Measurements from ENCODE around the gene RAD51B. TPM values are rescaled to one million over a fixed set of nuclear protein-coding genes. Genes with fewer than 3 reads are reported as not detected.

The RAD51B gene
- total and polyA plus RNA-seq, 9 of the 15 experiments (the other 6 are each of a cell fraction or from before 2014, with no cell fraction given) = 8.5 to 17.3 (median 11.3) TPM

- in situ Hi-C loops (cut with MboI) (no loop called here), intact Hi-C loops (cut with micrococcal nuclease) (no loop called here)
- POLR2A ChIA-PET = interaction anchor here (0.9 to 1.1 kb wide), 2 partner anchors 11 to 28 kb away, joined by 4 to 5 read pairs; no protein-coding TSS in a partner anchor
- no peak overlapping the region for H3K27ac ChIP-seq (ENCODE audit: extremely low read depth, low read depth, low read length)
- no peak overlapping the region for H2AFZ ChIP-seq (ENCODE audit: low read depth, low read length)
- DNase-seq (ENCODE audit: extremely low read depth in 1 of 4, low spot score in 3 of 4) (no peak), FAIRE-seq (peak; percentile 35), ATAC-seq (no peak; the same call in 2 of the 3 replicates)
- BruUV-seq (replicated peaks) = no TSS peak
- no peak overlapping the region for H3K4me2 ChIP-seq (ENCODE audit: insufficient read depth, low read length)
- H3K36me3 ChIP-seq (ENCODE audit: control insufficient read depth, insufficient read depth, low read length) = no peaks in the 10 kb centered on the region
- H3K79me2 ChIP-seq (ENCODE audit: control insufficient read depth, insufficient read depth, low read length) = no peaks in the 10 kb centered on the region
- H3K4me3 ChIP-seq = no peak overlapping the region
- no peaks in the 10 kb centered on the region for H3K4me1 ChIP-seq (replicated peaks in 1 of 2; ENCODE audit: control insufficient read depth in 2 of 2, insufficient read depth in 2 of 2, low read length in 2 of 2)
- H3K9me1 ChIP-seq (ENCODE audit: control insufficient read depth, insufficient read depth, low read length) = no peaks in the 10 kb centered on the region
- H3K9me3 ChIP-seq (replicated peaks; ENCODE audit: control insufficient read depth, insufficient read depth, low read depth, low read length) = no peaks in the 10 kb centered on the region
- H3K9ac ChIP-seq (ENCODE audit: insufficient read depth in 1 of 2, low read depth in 2 of 2, low read length in 2 of 2) = no peak overlapping the region
- no peak for TF ChIP-seq SRSF1 (IDR thresholded peaks at IDR 0.05; ENCODE audit: low read depth, low read length)
- no peak for TF ChIP-seq POU5F1 (IDR thresholded peaks at IDR 0.05; ENCODE audit: borderline replicate concordance, low read depth, low read length, partially characterized antibody)
- no peak for TF ChIP-seq ZC3H11A (IDR thresholded peaks at IDR 0.05; ENCODE audit: low read depth, low read length)
- TF ChIP-seq MEF2D (tag; conservative IDR thresholded peaks at IDR 0.05; ENCODE audit: low read depth) = no peak
- TF ChIP-seq ZBTB8A (IDR thresholded peaks at IDR 0.05; ENCODE audit: partially characterized antibody) = no peak
- TF ChIP-seq ILF3 (IDR thresholded peaks at IDR 0.05; ENCODE audit: borderline replicate concordance) = no peak
- TF ChIP-seq ZC3H8 (IDR thresholded peaks at IDR 0.05) = no peak
- no peak for TF ChIP-seq MEF2A (IDR thresholded peaks at IDR 0.05; ENCODE audit: control insufficient read depth, low read depth, low read length)
- H3K27me3 ChIP-seq (ENCODE audit: control insufficient read depth in 2 of 2, insufficient read depth in 2 of 2, low read length in 2 of 2) = 0 out of 5 replicates have a peak, but pooled peaks cover 0 to 1% of the 10 kb centered on the region in 2 experiments
- CTCF ChIA-PET (ENCODE audit: low intra/inter-chr PET ratio) = no interaction called here
- no peaks in the 10 kb centered on the region for H4K20me1 ChIP-seq (replicated peaks; ENCODE audit: control insufficient read depth, insufficient read depth, low read length)
Observed at GRCh38 chr14:68665792-68666204, 846.2 kb downstream of the RAD51B start.

All from K562 (cell line).